ENCODE results near the gene WNK4.

WNK4 gene

DNA sequence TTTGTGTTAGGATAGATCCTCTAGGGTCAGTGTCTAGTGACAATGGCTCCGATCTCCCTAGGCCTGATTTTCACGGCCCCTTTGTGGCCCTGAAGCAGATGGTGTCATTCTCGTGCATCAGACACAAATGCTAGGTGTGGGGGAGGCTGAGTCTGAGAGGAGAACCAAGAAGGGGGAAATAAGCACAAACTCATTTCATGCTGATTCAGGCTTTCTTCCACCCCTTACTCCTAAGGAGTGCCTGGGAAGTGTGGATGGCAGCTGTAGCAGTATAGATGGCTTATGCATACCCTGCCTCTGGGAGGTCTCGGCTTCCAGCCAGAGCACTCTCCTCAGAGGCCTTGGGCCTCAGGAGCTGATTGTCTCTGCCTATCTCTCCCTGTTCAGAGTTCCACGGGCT lies 1.8 kb upstream of the WNK4 start:
- H3K27ac Mint-ChIP-seq (ENCODE audit: low read depth): no peak overlapping the region
- no peak for ATAC-seq (replicated peaks; ENCODE audit: extremely low read depth, poor library complexity, severe bottlenecking)
- DNase-seq (ENCODE audit: low spot score in 2 of 2): no peak
- H3K27me3 Mint-ChIP-seq: peaks cover 34% of the 10 kb centered on the region
- H3K4me1 Mint-ChIP-seq: peaks cover 28% of the 10 kb centered on the region
- no peaks in the 10 kb centered on the region for H3K9me3 Mint-ChIP-seq
- no peak overlapping the region for H3K4me3 Mint-ChIP-seq
- peaks cover 38% of the 10 kb centered on the region for H3K36me3 Mint-ChIP-seq (ENCODE audit: insufficient read depth)

DNA sequence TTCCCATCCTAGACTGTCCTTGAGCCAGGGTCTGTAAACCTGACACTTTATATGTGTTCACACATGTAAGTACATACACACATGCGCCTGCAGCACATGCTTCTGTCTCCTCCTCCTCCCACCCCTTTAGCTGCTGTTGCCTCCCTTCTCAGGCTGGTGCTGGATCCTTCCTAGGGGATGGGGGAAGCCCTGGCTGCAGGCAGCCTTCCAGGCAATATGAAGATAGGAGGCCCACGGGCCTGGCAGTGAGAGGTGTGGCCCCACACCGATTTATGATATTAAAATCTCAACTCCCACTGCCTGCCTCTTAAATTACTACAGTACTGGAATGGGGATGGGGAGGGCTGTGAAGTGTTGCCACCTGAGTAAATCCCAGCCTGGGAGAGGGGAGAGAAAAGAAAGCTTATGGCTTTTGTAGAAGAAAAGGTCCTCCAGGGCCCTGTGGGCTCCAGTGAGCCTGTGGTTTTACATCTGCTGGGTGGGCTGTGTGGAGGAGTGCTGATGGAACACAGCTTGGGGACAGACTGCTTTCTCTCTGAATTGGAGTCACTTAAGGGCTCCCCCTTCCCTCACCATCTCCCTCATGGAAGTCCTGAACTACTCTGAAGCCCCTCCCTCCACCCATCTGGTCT lies 990 bp upstream of the WNK4 start:
- Mint-ChIP-seq H3K36me3 (ENCODE audit: insufficient read depth) (peaks cover 33% of the 10 kb centered on the region), H3K9me3 (no peaks in the 10 kb centered on the region), H3K4me3 (no peak overlapping the region), H3K27ac (ENCODE audit: low read depth) (no peak overlapping the region), H3K27me3 (peaks cover 42% of the 10 kb centered on the region), H3K4me1 (peaks cover 21% of the 10 kb centered on the region)
- no peak for ATAC-seq (replicated peaks; ENCODE audit: extremely low read depth, poor library complexity, severe bottlenecking)
- DNase-seq (ENCODE audit: low spot score in 2 of 2): no peak

DNA sequence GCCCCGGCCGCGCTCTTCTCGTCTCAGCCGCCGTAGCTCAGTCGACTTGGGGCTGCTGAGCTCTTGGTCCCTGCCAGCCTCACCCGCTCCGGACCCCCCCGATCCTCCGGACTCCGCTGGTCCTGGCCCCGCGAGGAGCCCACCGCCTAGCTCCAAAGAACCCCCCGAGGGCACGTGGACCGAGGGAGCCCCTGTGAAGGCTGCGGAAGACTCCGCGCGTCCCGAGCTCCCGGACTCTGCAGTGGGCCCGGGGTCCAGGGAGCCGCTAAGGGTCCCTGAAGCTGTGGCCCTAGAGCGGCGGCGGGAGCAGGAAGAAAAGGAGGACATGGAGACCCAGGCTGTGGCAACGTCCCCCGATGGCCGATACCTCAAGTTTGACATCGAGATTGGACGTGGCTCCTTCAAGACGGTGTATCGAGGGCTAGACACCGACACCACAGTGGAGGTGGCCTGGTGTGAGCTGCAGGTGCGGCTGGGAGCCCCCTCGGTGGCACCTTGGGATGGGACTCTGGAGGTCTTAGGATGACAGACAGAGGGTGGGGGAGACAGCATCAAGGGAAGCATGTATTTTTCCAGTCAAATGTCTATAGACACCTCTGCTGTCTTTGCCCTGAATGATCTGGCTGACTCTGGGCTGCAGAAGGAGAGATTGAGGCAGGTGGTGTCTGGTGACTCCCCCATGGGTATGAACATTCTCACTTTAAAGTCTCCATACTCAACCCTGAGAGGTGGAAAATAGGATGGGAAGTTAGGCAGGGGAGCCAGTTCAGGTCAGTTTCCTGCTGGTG lies 635 bp downstream of the WNK4 start:
- no peak overlapping the region for H3K4me3 Mint-ChIP-seq
- H3K27ac Mint-ChIP-seq (ENCODE audit: low read depth): no peak overlapping the region
- no peak for ATAC-seq (replicated peaks; ENCODE audit: extremely low read depth, poor library complexity, severe bottlenecking)
- peaks cover 58% of the 10 kb centered on the region for H3K27me3 Mint-ChIP-seq
- peaks cover 26% of the 10 kb centered on the region for H3K36me3 Mint-ChIP-seq (ENCODE audit: insufficient read depth)
- DNase-seq (ENCODE audit: low spot score in 2 of 2): no peak
- H3K9me3 Mint-ChIP-seq: no peaks in the 10 kb centered on the region
- H3K4me1 Mint-ChIP-seq: peaks cover 32% of the 10 kb centered on the region

DNA sequence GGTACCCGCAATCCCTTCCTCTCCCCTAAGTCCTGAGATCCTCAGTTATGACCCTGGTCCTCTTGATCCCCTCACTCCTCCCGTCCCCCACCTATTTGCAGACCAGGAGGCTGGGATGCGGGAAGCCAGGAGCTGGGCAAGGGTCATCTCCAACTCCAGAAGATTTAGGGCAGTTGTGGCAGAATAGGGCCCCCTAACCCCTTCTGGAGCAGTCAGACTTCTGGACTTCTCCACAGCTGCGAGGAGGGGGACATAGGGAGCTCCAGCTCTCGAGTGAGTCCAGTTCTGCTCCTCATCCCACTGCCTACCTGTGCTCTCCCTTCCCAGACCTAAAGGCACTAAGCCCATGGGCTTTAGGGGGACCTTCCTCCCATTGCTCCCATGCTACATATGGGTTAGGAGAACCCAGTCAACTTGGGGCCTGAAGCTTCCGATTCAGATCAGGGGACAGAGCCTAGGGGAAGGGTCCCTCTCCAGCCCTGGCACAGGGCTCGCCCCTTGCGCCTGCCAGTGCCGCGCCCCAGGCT lies 1.3 kb downstream of the WNK4 start:
- H3K4me1 Mint-ChIP-seq: peaks cover 32% of the 10 kb centered on the region
- no peaks in the 10 kb centered on the region for H3K9me3 Mint-ChIP-seq
- H3K27ac Mint-ChIP-seq (ENCODE audit: low read depth): no peak overlapping the region
- ATAC-seq (replicated peaks; ENCODE audit: extremely low read depth, poor library complexity, severe bottlenecking): no peak
- DNase-seq (ENCODE audit: low spot score in 2 of 2): no peak
- H3K27me3 Mint-ChIP-seq: peaks cover 63% of the 10 kb centered on the region
- no peak overlapping the region for H3K4me3 Mint-ChIP-seq
- H3K36me3 Mint-ChIP-seq (ENCODE audit: insufficient read depth): peaks cover 20% of the 10 kb centered on the region

DNA sequence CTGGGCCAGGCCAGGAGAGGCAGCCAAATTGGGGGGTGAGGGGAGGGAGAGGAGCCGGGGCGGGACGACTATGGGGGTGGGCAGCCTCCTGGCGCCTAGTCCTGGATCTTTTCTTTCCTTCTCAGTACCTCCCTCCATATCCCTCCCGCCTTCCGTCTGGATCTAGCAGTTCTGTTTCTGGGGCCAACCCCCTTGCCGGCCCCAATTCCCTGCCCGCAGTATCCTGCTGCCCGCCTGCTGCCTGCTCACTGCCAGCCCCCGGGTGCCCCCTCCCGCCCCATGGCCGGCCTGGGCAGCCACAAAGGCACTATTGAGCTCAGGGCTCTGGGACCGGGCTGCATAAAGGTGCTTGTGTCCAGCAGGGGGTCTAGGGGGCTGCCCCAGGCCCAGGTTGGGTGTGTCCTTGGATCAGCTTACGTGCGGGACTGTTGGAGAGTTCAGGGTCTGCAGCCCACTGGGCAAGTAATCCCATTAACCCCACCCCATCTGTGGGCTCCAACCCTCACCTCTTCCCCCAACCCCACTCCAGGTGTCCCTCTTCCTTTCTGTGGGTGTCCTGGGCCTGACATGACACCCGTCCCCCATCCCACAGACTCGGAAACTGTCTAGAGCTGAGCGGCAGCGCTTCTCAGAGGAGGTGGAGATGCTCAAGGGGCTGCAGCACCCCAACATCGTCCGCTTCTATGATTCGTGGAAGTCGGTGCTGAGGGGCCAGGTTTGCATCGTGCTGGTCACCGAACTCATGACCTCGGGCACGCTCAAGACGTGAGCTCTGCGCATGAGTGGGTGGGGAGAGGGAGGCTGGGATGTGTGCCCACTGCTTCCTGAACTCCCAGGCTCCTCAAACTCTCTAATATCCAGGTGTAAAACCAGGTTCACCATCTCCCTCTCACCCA lies 2.0 kb downstream of the WNK4 start:
- Mint-ChIP-seq H3K4me3 (no peak overlapping the region), H3K27ac (ENCODE audit: low read depth) (no peak overlapping the region)

DNA sequence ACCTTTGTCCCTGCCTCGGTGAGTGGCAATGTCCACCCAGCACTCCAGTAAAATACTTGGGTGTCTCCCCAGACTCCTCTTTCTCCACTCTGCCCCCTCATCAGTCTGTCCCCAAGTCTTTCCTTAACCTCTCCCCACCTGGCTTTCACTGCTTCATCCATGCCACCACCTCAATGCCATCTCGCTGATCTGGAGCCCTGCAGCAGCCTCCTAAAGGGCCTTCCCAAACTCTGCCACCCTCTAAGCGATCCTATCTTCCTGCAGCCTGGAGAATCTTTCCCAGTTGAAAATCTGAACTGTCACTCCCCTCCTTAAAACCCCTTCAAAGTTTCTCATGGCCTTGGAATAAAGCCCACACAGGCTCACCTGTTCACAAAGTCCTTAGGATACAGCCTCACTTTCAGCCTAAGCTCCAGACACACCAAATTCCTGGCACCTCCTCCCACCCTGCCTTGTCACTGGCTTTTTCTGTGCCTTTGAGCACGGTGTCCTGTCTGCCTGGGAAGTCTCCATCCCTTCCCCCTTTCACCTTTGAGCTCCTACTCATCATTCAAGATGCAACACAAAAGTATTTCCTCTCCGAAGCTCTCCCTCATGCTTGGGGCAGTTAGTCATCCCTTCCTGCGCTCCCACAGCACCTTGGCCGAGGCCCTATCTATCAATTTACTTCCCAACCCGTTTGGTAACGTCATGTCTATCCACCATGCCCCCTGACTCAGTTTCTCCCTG lies 2.8 kb downstream of the WNK4 start:
- Mint-ChIP-seq H3K27ac (ENCODE audit: low read depth) (peak overlapping the region; percentile 54), H3K4me1 (peaks cover 32% of the 10 kb centered on the region), H3K27me3 (peaks cover 78% of the 10 kb centered on the region), H3K36me3 (ENCODE audit: insufficient read depth) (peaks cover 11% of the 10 kb centered on the region), H3K4me3 (no peak overlapping the region), H3K9me3 (no peaks in the 10 kb centered on the region)
- ATAC-seq (replicated peaks; ENCODE audit: extremely low read depth, poor library complexity, severe bottlenecking) (no peak), DNase-seq (ENCODE audit: low spot score in 2 of 2) (no peak)

More for the DNA sequence above, 2.0 kb downstream of the WNK4 start:
- H3K4me1 Mint-ChIP-seq: peaks cover 32% of the 10 kb centered on the region
- ATAC-seq (replicated peaks; ENCODE audit: extremely low read depth, poor library complexity, severe bottlenecking): no peak
- peaks cover 15% of the 10 kb centered on the region for H3K36me3 Mint-ChIP-seq (ENCODE audit: insufficient read depth)
- no peaks in the 10 kb centered on the region for H3K9me3 Mint-ChIP-seq
- no peak for DNase-seq (ENCODE audit: low spot score in 2 of 2)
- H3K27me3 Mint-ChIP-seq: peaks cover 70% of the 10 kb centered on the region

DNA sequence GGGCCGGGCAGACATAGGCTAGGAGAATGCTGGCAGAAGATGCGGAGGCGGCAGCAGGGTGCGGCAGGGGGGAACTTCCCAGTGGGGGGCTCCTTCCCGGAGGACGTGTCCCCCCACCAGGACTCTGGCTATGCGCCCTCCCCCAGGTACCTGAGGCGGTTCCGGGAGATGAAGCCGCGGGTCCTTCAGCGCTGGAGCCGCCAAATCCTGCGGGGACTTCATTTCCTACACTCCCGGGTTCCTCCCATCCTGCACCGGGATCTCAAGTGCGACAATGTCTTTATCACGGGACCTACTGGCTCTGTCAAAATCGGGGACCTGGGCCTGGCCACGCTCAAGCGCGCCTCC lies 3.4 kb downstream of the WNK4 start:
- Mint-ChIP-seq H3K36me3 (ENCODE audit: insufficient read depth) (peaks cover 5% of the 10 kb centered on the region), H3K4me3 (no peak overlapping the region), H3K27me3 (peaks cover 83% of the 10 kb centered on the region), H3K9me3 (no peaks in the 10 kb centered on the region), H3K4me1 (peaks cover 32% of the 10 kb centered on the region), H3K27ac (ENCODE audit: low read depth) (no peak overlapping the region)
- DNase-seq (ENCODE audit: low spot score in 2 of 2): no peak
- ATAC-seq (replicated peaks; ENCODE audit: extremely low read depth, poor library complexity, severe bottlenecking): no peak

DNA sequence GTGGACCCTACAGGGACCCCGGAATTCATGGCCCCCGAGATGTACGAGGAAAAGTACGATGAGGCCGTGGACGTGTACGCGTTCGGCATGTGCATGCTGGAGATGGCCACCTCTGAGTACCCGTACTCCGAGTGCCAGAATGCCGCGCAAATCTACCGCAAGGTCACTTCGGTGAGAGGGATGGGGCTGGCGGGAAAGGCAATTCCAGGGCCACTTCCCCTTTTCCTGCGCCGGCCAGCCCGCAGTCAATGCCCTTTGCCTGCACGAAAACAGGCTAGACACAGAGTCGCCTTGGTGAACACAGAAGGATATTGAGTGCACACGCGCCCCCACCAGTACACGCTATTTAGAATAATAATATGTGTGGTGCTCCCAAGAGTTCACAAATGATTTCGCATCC lies 4.0 kb downstream of the WNK4 start:
- peaks cover 2% of the 10 kb centered on the region for H3K36me3 Mint-ChIP-seq (ENCODE audit: insufficient read depth)
- peaks cover 81% of the 10 kb centered on the region for H3K27me3 Mint-ChIP-seq
- no peak for ATAC-seq (replicated peaks; ENCODE audit: extremely low read depth, poor library complexity, severe bottlenecking)
- H3K27ac Mint-ChIP-seq (ENCODE audit: low read depth): no peak overlapping the region
- H3K4me3 Mint-ChIP-seq: peak overlapping the region; percentile 55
- H3K4me1 Mint-ChIP-seq: peaks cover 28% of the 10 kb centered on the region
- no peak for DNase-seq (ENCODE audit: low spot score in 2 of 2)
- no peaks in the 10 kb centered on the region for H3K9me3 Mint-ChIP-seq

DNA sequence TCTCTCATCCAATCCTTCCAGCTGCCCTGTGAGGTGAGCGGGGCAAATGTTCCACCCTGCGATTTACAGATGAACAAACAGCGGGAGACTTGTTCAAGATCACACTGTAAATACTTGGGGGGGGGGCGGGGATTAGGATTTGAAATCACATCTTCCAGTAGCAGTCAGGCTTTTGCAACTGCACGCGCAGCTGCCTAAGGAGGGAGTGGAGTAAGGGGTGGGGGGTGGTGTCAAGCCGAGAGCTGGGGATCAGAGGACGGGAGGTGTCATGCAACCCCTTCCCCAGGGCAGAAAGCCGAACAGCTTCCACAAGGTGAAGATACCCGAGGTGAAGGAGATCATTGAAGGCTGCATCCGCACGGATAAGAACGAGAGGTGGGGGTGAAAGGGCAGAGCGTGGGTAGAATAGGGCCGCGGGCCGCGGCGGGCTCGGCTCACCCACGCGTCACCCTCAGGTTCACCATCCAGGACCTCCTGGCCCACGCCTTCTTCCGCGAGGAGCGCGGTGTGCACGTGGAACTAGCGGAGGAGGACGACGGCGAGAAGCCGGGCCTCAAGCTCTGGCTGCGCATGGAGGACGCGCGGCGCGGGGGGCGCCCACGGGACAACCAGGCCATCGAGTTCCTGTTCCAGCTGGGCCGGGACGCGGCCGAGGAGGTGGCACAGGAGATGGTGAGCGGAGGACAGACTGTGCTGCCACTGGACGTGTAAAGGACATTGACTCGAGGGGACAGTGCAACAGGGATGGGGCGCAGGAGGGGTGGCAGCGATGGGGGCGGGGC lies 4.6 kb downstream of the WNK4 start:
- DNase-seq (ENCODE audit: low spot score in 2 of 2) (no peak), ATAC-seq (replicated peaks; ENCODE audit: extremely low read depth, poor library complexity, severe bottlenecking) (no peak)
- Mint-ChIP-seq H3K36me3 (ENCODE audit: insufficient read depth) (peaks cover 2% of the 10 kb centered on the region), H3K27ac (ENCODE audit: low read depth) (no peak overlapping the region), H3K4me1 (peaks cover 22% of the 10 kb centered on the region), H3K27me3 (peaks cover 75% of the 10 kb centered on the region), H3K4me3 (peak overlapping the region; percentile 55), H3K9me3 (no peaks in the 10 kb centered on the region)

DNA sequence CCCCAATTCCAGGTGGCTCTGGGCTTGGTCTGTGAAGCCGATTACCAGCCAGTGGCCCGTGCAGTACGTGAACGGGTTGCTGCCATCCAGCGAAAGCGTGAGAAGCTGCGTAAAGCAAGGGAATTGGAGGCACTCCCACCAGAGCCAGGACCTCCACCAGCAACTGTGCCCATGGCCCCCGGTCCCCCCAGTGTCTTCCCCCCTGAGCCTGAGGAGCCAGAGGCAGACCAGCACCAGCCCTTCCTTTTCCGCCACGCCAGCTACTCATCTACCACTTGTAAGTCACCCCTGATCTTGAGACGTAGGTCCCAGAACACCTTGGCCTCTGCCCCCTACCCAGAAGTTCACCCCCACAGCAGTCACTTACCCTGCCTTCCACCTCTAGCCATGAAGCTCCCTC lies 6.9 kb downstream of the WNK4 start:
- peaks cover 61% of the 10 kb centered on the region for H3K27me3 Mint-ChIP-seq
- no peak for DNase-seq (ENCODE audit: low spot score in 2 of 2)
- no peaks in the 10 kb centered on the region for H3K36me3 Mint-ChIP-seq (ENCODE audit: insufficient read depth)
- H3K4me1 Mint-ChIP-seq: peaks cover 22% of the 10 kb centered on the region
- no peak overlapping the region for H3K27ac Mint-ChIP-seq (ENCODE audit: low read depth)
- no peak for ATAC-seq (replicated peaks; ENCODE audit: extremely low read depth, poor library complexity, severe bottlenecking)
- no peak overlapping the region for H3K4me3 Mint-ChIP-seq
- H3K9me3 Mint-ChIP-seq: no peaks in the 10 kb centered on the region

DNA sequence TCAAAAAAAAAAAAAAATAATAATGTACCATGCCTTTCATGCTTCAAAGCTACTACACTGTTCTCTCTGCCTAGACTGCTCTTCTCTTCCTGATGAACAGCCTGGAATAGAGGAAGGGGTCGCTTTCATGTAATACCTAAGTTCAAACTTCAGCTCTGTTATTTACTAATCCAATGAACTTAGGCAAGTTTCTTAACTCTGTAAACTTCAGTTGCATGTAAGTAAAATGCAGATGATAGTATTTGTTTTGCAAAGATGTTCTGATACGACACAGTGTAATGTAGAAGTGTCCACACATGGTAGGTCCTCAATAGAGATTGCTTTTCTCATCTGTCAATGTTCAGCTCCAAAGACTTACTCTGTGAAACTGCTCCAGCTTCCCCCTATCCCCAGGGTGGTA lies 11.5 kb downstream of the WNK4 start:
- H3K4me3 Mint-ChIP-seq: no peak overlapping the region
- H3K4me1 Mint-ChIP-seq: peaks cover 6% of the 10 kb centered on the region
- H3K36me3 Mint-ChIP-seq (ENCODE audit: insufficient read depth): peaks cover 8% of the 10 kb centered on the region
- H3K27me3 Mint-ChIP-seq: peaks cover 17% of the 10 kb centered on the region
- DNase-seq (ENCODE audit: low spot score in 2 of 2): no peak
- no peaks in the 10 kb centered on the region for H3K9me3 Mint-ChIP-seq
- ATAC-seq (replicated peaks; ENCODE audit: extremely low read depth, poor library complexity, severe bottlenecking): no peak
- H3K27ac Mint-ChIP-seq (ENCODE audit: low read depth): no peak overlapping the region

Data from central memory CD8-positive, alpha-beta T cell (primary cell).